ENCODE results near the gene GDPGP1. TPM values are rescaled to one million over a fixed set of nuclear protein-coding genes. Genes with fewer than 3 reads are reported as not detected.

GDPGP1 gene
- total and polyA plus RNA-seq, 9 of the 15 experiments (the other 6 are each of a cell fraction or from before 2014, with no cell fraction given), result 0.78 to 6.1 (median 2.8) TPM

DNA sequence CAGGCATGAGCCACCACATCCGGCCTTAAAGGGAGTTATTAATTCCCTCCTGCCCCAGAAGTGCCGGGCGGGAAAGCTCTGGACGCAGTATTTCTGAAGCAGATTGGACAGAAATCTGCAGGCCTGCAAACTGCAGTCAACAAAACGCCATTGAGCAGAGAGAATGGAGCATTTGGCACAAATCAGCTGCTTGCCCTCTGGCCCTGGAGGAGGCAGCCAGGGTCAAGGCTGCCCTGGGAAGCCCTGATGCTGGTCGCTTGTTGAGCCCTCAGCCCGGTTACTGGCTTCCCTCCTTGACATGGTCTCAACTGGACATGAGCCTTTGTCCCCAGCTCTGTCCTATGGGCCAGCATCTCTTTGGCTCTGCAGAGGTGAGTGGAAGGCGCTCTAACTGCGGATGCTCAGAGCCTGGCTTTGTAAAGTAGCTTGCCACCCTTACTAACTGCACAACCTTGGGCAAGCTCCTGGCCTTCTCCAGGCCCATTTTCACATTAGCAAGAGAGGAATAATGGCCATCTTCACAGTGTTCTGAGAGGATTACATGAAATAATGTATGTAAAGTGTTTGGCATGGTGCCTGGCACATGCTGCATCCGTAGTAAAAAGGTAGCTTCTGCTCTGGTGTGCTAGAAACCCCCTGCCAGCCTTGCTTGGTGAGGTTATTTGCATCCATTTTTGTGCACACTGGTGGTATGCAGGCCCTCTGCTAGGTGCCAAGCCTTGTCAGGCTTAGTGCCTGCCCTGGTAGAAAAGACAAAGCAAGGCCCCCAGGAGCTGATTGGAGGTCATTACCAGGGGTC is 28.8 kb upstream of the GDPGP1 start (continued):
- TF ChIP-seq STAT5A (IDR thresholded peaks at IDR 0.05; ENCODE audit: borderline replicate concordance, low read length) (no peak), NBN (IDR thresholded peaks at IDR 0.05; ENCODE audit: low read depth) (no peak), RBM14 (IDR thresholded peaks at IDR 0.05; ENCODE audit: borderline replicate concordance, insufficient read depth, low read depth, low read length) (no peak), CREB1 (IDR thresholded peaks at IDR 0.05) (no peak), CREB1 (CRISPR knock-in tag; IDR thresholded peaks at IDR 0.05) (no peak)
- TF ChIP-seq, protein P1, sequence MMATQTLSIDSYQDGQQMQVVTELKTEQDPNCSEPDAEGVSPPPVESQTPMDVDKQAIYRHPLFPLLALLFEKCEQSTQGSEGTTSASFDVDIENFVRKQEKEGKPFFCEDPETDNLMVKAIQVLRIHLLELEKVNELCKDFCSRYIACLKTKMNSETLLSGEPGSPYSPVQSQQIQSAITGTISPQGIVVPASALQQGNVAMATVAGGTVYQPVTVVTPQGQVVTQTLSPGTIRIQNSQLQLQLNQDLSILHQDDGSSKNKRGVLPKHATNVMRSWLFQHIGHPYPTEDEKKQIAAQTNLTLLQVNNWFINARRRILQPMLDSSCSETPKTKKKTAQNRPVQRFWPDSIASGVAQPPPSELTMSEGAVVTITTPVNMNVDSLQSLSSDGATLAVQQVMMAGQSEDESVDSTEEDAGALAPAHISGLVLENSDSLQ (IDR thresholded peaks at IDR 0.05), result no peak
- TF ChIP-seq, protein P2, sequence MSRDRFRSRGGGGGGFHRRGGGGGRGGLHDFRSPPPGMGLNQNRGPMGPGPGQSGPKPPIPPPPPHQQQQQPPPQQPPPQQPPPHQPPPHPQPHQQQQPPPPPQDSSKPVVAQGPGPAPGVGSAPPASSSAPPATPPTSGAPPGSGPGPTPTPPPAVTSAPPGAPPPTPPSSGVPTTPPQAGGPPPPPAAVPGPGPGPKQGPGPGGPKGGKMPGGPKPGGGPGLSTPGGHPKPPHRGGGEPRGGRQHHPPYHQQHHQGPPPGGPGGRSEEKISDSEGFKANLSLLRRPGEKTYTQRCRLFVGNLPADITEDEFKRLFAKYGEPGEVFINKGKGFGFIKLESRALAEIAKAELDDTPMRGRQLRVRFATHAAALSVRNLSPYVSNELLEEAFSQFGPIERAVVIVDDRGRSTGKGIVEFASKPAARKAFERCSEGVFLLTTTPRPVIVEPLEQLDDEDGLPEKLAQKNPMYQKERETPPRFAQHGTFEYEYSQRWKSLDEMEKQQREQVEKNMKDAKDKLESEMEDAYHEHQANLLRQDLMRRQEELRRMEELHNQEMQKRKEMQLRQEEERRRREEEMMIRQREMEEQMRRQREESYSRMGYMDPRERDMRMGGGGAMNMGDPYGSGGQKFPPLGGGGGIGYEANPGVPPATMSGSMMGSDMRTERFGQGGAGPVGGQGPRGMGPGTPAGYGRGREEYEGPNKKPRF (IDR thresholded peaks at IDR 0.05; ENCODE audit: low read depth, low read length), result no peak

Measured in K562 (cell line).